Measurements from ENCODE around the gene COL23A1.

COL23A1 gene

DNA sequence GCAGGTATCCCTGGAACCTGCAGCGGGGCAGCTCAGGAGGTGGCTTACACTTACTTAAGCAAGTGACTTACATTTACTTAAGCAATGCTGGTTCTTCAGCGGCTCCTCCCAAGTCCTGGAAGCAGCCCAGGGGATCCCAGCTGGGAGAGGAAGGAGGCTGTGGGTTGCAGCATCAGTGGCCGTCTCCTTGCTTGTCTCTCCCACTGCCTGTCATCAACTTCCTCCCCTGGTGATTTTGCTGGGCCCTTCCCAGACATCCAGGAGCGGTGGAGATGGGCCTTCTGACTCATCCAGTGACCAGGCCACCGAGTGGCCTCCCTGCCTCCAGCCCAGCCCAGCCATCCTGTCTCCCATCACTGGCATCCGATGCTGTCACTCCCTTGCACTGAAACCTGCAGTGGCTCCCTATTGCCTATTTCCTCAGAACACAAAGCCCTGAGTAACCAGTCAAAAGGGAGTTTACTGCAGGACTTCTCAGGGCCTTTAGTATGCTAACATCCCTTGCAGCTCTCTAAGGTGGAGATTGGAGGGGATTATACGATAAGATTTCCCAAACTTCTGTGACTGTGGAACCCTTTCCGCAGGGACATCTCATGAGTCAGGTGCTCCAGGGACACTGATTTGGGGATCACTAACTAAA lies 201.7 kb downstream of the COL23A1 start:
- DNase-seq: no peak

GRCh38 chr5:178387856-178388190 lies 202.4 kb downstream of the COL23A1 start:
- DNase-seq: no peak

GRCh38 chr5:178387061-178387855 lies 202.9 kb downstream of the COL23A1 start:
- DNase-seq: no peak

DNA sequence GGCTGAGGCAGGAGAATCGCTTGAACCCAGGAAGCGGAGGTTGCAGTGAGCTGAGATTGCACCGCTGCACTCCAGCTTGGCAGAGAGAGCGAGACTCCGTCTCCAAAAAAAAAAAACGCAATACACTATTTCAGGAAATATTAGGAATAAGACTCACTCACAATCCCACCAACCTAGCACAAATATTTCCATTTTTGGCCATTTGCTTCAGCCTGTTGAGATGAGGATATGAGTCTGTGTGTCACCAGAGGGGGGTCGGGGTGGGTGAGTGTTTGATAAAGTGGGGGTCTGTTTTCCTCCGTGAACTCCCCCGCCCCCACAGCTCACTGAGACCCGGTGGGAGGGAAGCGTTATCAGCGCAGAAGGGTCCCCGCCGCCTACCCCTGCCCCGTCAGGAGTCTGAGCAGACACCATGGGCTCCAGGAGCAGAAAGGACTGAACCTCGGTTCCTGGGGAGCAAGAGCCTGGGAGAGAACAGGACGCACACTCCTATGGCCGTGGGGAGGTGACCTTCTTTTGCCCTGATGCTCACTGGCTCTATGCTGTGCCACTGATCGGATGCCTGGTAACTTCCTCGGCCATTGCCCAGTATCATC lies 203.8 kb downstream of the COL23A1 start:
- DNase-seq: no peak

DNA sequence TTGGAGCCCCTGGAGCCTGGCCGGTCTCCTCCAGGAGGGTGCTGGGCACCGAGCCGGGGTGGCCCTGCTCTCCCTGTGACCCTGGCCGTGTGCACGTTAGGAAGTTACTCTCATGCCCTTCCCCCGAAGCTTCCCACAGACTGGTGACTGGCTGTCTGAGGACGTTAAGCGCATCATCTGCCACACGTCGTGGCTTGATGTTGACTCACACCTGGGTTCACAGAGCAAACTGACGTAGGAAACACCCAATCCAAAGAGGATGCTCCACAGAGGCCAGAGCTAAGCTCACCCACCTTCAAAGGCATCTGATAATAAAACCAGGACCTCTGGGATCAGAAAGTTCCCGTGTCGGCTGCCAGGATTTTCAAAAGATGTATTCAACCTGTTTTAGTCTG lies 204.7 kb downstream of the COL23A1 start:
- no peak for DNase-seq

DNA sequence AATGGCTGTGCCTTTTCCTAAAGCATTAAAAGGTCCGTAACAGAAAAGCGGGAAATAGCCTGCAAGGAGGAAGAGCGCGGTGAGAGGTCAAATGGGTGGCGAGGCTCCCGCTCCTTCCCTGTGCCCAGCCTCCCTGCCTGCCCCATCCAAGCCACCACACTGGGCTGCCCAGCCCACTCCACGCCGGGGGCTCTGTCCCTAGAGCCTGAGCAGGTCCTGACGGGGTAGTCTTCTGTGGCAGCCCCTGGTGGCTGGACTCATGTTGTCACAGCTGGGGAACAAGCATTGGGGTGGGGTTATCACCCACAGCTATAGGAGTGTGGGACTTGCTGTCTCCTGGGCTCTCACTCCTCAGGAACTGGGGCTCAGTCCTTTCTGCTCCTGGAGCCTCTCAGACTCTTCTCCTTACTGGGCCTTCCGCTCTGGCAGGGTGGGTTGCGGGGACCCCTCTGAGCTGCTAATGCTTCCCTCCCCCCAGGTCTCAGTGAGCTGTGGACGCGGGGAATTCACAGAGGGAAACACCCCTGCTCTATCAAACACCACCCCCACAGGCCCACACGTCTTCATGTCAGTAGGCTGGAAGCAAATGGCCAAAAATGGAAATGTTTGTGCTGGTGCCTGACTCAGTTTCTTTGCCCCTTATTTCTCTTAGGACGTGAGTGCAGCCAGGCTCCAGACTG lies 205.2 kb downstream of the COL23A1 start:
- DNase-seq: no peak

DNA sequence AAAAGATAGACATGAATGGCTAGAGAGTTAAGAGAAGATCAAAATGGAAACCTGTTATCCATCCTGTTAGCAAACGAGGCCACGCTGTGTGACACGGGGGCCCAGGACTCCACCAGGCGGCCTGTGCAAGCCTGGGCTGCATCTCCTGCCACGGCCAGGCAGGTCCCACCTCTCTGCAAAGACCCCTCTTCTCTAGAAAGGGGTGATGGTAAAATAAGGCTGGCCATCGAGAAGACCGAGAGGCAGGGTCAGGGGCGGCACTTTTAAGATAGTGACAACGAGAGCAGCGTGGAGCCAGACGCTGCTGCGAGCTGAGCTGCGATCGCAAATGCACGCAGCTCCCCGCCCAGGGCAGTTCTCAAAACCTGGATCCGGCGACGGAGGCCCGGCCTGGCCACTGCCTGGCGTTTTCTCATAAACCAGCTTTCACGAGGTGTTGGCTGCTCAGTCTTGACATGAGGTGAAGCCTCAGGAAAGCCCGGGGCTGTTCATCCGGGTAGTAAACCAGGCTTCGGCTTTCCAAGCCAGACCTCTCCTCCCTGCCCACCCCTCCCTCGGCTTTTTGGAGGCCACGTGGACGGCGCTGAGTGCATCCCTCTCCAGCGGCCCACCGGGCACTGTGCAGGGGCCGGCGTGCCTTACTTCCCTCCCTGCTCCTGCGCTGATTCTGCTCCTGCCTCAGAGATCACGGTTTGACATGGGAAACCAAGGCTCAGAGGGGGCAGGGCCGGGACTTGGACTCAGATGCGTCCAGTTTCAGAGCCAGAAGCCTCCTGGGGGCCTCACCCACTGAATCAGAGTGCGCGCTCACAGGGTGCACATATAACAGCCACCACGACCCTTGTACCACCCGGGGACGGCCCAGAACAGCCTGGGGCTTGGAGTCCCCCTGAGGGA lies 206.0 kb downstream of the COL23A1 start:
- no peak for DNase-seq

GRCh38 chr5:178383301-178383918 lies 206.8 kb downstream of the COL23A1 start:
- no peak for DNase-seq

GRCh38 chr5:178382754-178383164 lies 207.4 kb downstream of the COL23A1 start:
- no peak for DNase-seq

- DNase-seq: no peak
These were observed 208.1 kb downstream of the COL23A1 start for GRCh38 chr5:178381921-178382695.

GRCh38 chr5:178381206-178381605 lies 209.0 kb downstream of the COL23A1 start:
- DNase-seq: no peak

DNA sequence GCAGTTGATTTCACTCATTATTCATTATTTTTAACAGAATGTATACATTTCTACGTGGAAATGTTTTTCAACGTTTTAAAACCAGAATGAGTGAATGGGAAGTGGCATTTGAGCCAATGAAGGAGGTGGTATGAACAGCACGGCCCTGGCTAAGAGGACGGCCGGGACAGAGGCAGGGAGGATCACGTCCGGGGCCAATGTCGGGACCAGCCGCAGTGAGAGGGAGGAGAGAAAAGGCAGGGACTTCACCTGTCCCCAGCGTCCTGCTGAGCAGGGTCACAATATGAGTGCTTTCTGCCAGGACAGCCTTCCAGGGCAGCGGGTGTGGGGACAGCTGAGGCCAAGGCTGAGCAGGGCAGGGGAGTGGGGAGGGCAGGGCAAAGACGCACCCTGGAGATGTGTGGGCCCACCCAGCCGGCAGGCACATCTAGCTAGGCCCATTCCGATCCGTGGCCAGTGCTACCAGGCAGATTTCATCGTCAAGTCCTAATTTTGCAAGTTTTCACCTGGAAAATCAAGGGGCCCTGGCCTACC lies 209.6 kb downstream of the COL23A1 start:
- no peak for DNase-seq

GRCh38 chr5:178380086-178380485 lies 210.1 kb downstream of the COL23A1 start:
- DNase-seq: no peak

- DNase-seq: no peak
These were observed 211.4 kb downstream of the COL23A1 start for GRCh38 chr5:178378527-178379484.

GRCh38 chr5:178377583-178378270 lies 212.5 kb downstream of the COL23A1 start:
- DNase-seq: no peak

GRCh38 chr5:178376921-178377582 lies 213.1 kb downstream of the COL23A1 start:
- DNase-seq: no peak

DNA sequence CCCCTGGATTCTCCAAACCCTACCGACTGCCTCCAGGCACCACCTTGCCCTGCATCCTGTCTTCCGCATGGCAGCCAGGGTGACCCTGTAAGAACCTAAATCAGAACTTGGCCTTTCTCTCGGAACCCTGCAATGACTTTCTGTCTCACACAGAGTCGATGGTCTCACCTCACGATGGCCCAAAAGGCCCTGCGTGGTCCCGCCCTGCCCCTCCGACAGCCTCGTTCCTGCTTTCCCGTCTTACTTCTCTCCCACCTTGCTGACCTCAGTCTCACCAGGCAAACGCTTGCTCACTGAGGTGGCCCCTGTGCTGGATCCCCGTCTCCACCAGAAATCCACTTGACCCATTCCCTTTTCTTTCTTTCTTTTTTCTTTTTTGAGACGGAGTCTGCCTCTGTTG lies 214.8 kb downstream of the COL23A1 start:
- no peak for DNase-seq

DNA sequence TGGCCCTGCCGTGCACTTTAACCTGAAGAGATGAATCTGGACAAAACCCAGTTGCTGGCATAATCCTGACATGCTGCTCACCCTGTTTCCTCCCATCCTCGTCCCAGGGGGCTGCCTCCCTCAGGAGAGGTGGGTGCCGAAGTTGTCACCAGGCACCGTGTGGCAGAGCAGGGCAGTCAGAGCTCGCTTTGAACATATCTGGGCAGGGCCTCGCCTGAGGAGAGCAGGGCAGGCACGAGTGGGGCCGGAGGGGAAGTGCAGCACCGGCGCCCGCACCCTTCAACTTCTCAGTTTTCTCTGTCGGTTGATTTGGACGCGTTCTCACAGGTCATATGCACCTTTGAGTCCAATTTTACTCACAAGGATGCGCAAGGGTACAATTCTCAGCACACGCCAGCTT lies 216.5 kb downstream of the COL23A1 start:
- no peak for DNase-seq
